OCI-LY3 (cell line): ENCODE data around the gene EFNA1.

Experiments used
- CTCF ChIP-seq: fragments of 200-600, 300-600 bp; sonication (generic); IDR thresholded peaks from 2 replicates; pipeline ENCODE4 v1.5.1; 2014; ENCODE audit warnings: antibody characterized with exemption, low read length, low read depth
- EZH2phosphoT487 ChIP-seq: fragments of 200-600 bp; shearing (Covaris generic); IDR thresholded peaks from 2 replicates; pipeline ENCODE4 v1.6.1; 2018; ENCODE audit warnings: antibody characterized with exemption, mixed run types, low read depth

- TF ChIP-seq CTCF, result no peak
- TF ChIP-seq EZH2phosphoT487, result no peak
Measured at GRCh38 chr1:155175281-155175926, 47.7 kb downstream of the EFNA1 start.
